ENCODE data around the gene MED25. TPM values are rescaled to one million over a fixed set of nuclear protein-coding genes. Genes with fewer than 3 reads are reported as not detected.

Gene MED25
- total RNA-seq, 1 donor from 2014 or later, result 88.8 TPM

DNA sequence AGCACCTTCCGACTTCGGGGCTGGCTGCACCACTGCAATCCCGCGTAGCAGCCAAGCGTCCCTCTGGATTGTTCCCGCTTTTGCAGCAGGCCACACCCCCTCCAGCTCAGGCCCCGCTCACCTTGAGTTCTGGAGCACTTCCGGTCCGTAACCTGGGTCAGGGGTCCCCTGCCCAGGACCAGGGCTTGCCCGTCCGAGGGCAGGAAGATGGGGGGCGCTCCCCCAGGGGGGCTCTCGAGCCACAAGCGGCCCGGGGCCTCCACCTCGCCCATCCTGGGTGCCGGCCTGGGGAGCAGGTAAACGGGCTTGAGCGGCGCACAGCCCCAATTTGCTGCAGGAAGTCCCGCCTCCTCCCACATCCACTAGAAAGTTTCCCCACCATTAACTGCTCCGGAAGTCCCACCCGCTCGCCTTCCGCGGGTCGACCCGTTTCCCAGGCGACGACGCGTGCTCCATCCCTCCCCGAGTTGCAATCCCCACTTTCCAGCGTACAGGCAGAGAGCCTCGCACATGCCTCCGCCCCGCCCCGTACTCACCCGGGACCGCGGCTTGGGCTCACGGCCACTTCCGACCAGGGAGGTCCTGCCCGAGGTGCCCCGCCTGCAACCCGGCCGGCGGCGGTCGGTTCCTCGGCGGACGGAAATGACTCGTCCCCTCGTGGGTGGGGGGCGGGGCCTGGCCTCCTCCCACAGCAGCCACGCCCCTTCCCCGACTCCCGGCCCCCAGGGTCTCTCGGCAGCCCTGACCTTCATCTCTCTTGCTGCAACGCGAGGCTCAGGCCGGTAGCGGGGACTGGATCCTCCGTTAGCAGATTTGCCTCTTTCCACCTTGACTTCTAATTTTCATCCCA is 49.1 kb downstream of the MED25 start, which contains the start of gene PNKP:
Gene PNKP (minus strand): TSS at position 644 of the 850 bp plus-strand sequence. CDS start 372 bp downstream, at position 272.
- peaks cover 41% of the 10 kb centered on the region for H3K4me1 Mint-ChIP-seq
- no peak within 1 kb of the TSS for H3K27ac Mint-ChIP-seq
- DNase-seq (peak; percentile 92), ATAC-seq (ENCODE audit: low read depth) (peak; percentile 43)
- ChIA-PET POLR2A (interaction anchor here (0.6 to 4.3 kb wide), 14 partner anchors 10 to 287 kb away, joined by 3 to 62 read pairs (median 8); partner anchors contain the start of genes AKT1S1, AP2A1, ATF5 and FUZ), CTCF (interaction anchor here (1.0 kb wide), 1 partner anchor 23 kb away, joined by 3 read pairs; no protein-coding TSS in a partner anchor)
- no peaks in the 10 kb centered on the region for H3K27me3 Mint-ChIP-seq
- H3K9me3 Mint-ChIP-seq, result no peaks in the 10 kb centered on the region
- H3K4me3 Mint-ChIP-seq, result peak within 1 kb of the TSS; percentile 94
- peaks cover 36% of the 10 kb centered on the region for H3K36me3 Mint-ChIP-seq (ENCODE audit: low read depth)
- intact Hi-C loops (cut with micrococcal nuclease), result loop anchor here (1.0 to 5.0 kb wide), 4 partner anchors 17 to 150 kb away; partner anchors contain the start of genes ATF5, MED25 and NUP62
- TF ChIP-seq, protein P1, sequence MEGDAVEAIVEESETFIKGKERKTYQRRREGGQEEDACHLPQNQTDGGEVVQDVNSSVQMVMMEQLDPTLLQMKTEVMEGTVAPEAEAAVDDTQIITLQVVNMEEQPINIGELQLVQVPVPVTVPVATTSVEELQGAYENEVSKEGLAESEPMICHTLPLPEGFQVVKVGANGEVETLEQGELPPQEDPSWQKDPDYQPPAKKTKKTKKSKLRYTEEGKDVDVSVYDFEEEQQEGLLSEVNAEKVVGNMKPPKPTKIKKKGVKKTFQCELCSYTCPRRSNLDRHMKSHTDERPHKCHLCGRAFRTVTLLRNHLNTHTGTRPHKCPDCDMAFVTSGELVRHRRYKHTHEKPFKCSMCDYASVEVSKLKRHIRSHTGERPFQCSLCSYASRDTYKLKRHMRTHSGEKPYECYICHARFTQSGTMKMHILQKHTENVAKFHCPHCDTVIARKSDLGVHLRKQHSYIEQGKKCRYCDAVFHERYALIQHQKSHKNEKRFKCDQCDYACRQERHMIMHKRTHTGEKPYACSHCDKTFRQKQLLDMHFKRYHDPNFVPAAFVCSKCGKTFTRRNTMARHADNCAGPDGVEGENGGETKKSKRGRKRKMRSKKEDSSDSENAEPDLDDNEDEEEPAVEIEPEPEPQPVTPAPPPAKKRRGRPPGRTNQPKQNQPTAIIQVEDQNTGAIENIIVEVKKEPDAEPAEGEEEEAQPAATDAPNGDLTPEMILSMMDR (IDR thresholded peaks at IDR 0.05), result no peak

DNA sequence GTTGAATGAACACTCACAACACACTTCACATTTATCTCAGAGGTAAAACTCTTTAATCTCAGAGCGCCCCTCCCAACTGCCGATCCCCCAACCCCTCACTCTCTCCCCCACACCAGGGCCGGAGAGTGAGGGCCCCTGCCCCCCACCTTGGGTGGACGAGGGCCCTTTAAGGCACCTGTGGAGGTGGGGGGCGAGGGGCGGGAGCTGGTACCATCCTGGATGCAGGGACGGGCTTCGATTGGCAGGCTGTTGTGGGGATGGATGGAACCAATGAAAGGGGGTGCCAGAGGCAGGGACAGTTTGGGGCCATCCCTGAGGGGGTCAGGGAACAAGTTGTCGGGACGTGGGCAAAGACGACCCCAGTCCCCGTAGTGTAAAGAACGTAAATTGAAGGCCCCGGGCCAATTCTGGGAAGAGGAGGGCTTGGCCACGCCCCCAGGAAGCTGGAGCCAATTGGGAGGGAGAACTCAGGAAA is 51.0 kb downstream of the MED25 start:
- peak; percentile 70 for DNase-seq
- Mint-ChIP-seq H3K4me3 (no peak overlapping the region), H3K27ac (no peak overlapping the region), H3K4me1 (peaks cover 39% of the 10 kb centered on the region), H3K27me3 (no peaks in the 10 kb centered on the region), H3K9me3 (no peaks in the 10 kb centered on the region), H3K36me3 (ENCODE audit: low read depth) (peaks cover 26% of the 10 kb centered on the region)
- ATAC-seq (ENCODE audit: low read depth), result peak; percentile 10
- ChIA-PET POLR2A (interaction anchor here (0.6 to 4.3 kb wide), 32 partner anchors 8 to 473 kb away, joined by 3 to 62 read pairs (median 6); partner anchors contain the start of genes AKT1S1, AP2A1, ATF5 and FUZ), CTCF (interaction anchor here (0.8 kb wide), 1 partner anchor 876 kb away, joined by 3 read pairs; the partner anchor contains the start of gene RUVBL2)
- intact Hi-C loops (cut with micrococcal nuclease), result loop anchor here (1.0 to 5.0 kb wide), 5 partner anchors 8 to 152 kb away; partner anchors contain the start of genes AKT1S1, FUZ and TBC1D17
- TF ChIP-seq, protein P1 (IDR thresholded peaks at IDR 0.05), result no peak

DNA sequence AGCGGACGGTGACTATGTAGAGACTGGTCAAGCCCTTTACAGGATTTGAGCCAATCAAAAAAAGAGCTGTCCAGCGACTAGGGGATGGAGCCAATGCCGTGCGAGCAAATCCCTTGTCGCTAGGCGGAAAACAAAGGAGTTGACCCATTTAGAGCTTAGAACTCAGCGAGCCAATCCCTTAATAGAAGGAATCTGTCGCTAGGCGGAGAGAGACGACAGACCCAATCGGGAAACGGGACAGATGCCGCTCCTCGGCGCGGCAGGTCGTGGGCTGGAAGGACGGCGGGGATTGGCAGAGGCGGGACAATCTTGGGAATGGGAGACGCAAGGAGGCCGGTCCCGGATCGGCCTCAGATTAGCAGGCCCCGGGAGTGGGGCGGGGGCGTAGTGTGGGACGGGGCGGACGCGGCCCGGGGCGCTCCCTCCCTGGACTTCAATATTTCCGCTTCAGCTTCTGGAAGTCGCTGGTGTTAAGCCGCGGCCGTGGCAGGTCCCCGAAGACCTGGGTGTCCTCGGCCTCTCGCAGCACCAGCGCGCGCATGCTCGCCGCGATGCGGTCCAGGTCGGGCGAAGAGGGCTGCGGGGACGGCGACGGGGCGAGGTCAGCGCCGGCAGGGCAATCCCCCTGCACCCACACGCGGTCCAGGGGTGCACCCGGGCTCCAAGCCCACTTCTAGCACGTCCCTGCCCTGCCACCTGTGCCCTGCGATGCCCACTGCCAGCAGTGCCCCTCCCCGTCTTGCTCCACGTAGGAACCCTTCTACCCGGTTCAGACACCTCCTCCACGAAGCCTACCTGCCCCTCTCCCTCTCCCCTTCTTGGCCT is 51.6 kb downstream of the MED25 start:
- CTCF ChIA-PET, result interaction anchor here (0.8 kb wide), 1 partner anchor 876 kb away, joined by 3 read pairs; the partner anchor contains the start of gene RUVBL2
- POLR2A ChIA-PET, result interaction anchor here (0.6 to 4.3 kb wide), 31 partner anchors 7 to 472 kb away, joined by 3 to 62 read pairs (median 6); partner anchors contain the start of genes AKT1S1, AP2A1, ATF5 and FUZ
- no peak overlapping the region for H3K4me3 Mint-ChIP-seq
- DNase-seq (peak; percentile 82), ATAC-seq (ENCODE audit: low read depth) (peak; percentile 80)
- TF ChIP-seq, protein P1 (IDR thresholded peaks at IDR 0.05), result no peak
- no peak overlapping the region for H3K27ac Mint-ChIP-seq
- H3K36me3 Mint-ChIP-seq (ENCODE audit: low read depth), result peaks cover 20% of the 10 kb centered on the region
- peaks cover 39% of the 10 kb centered on the region for H3K4me1 Mint-ChIP-seq
- H3K9me3 Mint-ChIP-seq, result no peaks in the 10 kb centered on the region
- intact Hi-C loops (cut with micrococcal nuclease), result loop anchor here (1.0 to 10.0 kb wide), 7 partner anchors 8 to 875 kb away; partner anchors contain the start of genes AKT1S1, C19orf73, FUZ and GYS1
- H3K27me3 Mint-ChIP-seq, result no peaks in the 10 kb centered on the region

DNA sequence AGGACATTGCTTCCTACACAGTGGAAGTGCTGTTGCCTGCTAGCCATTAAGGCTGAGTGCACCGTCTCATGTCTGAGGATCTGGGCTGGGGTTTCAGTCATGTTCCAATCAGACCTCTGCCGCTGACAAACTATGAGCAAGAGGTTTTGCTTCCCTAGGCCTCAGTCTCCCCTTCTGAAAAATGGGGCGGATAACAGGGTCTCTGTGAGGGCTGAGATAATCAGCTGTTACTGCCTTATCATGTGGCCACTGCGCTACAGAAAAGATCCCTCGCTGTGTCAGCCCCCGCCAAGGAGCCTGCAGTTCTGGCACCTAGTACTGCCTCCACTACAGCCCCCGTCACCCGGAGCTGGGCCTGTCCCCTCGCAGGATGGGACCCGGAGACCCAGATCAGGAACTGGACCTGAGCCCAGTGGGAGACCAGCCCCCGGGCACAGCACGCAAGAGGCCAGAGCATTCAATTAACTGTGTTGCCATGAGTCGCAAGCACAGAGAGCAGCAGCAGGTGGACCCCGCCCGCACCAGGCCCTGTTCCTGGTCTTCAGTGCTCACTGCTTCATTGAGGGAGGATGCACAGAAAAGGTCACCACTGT is 52.3 kb downstream of the MED25 start:
- DNase-seq (no peak), ATAC-seq (ENCODE audit: low read depth) (no peak)
- H3K4me1 Mint-ChIP-seq, result peaks cover 37% of the 10 kb centered on the region
- TF ChIP-seq, protein P1 (IDR thresholded peaks at IDR 0.05), result no peak
- H3K27ac Mint-ChIP-seq, result no peak overlapping the region
- H3K9me3 Mint-ChIP-seq, result no peaks in the 10 kb centered on the region
- intact Hi-C loops (cut with micrococcal nuclease), result loop anchor here (10.0 kb wide), 2 partner anchors 756 to 876 kb away; partner anchors contain the start of genes C19orf73, GYS1, LIN7B and PPFIA3
- ChIA-PET CTCF (no interaction called here), POLR2A (interaction anchor here (0.6 to 4.3 kb wide), 8 partner anchors 16 to 153 kb away, joined by 3 to 62 read pairs (median 14); partner anchors contain the start of genes ATF5, FUZ, NUP62 and PTOV1)
- H3K36me3 Mint-ChIP-seq (ENCODE audit: low read depth), result peaks cover 13% of the 10 kb centered on the region
- no peak overlapping the region for H3K4me3 Mint-ChIP-seq
- no peaks in the 10 kb centered on the region for H3K27me3 Mint-ChIP-seq

All from activated B cell treated with CpG ODN at 0.5 μM for 24 hours (primary cell).